T-helper 9 cell (primary cell): Measurements from ENCODE around the gene SLC2A9.
"Not testable (repeated sequence)": the region's sequence is repeated elsewhere in the genome, so short reads cannot be mapped to it uniquely, and the experiment has no call there.

Experiments used
- DNase-seq: peaks from one replicate; pipeline ENCODE4 v3.0.0-alpha.2; 2020

SLC2A9 gene

GRCh38 chr4:9994246-9994847 is 26.9 kb downstream of the SLC2A9 start:
- DNase-seq: no peak

- DNase-seq: no peak
Measured at GRCh38 chr4:9989918-9990635, 31.2 kb downstream of the SLC2A9 start.

- no peak for DNase-seq
Measured at GRCh38 chr4:9988933-9989332, 32.4 kb downstream of the SLC2A9 start.

- no peak for DNase-seq
Measured at GRCh38 chr4:9988363-9988749, 32.9 kb downstream of the SLC2A9 start.

GRCh38 chr4:9987749-9988362 is 33.4 kb downstream of the SLC2A9 start:
- DNase-seq: no peak

- no peak for DNase-seq
Measured at GRCh38 chr4:9984621-9985020, 36.7 kb downstream of the SLC2A9 start.

- no peak for DNase-seq
Measured at GRCh38 chr4:9983211-9983610, 38.1 kb downstream of the SLC2A9 start.

GRCh38 chr4:9981899-9982298 is 39.4 kb downstream of the SLC2A9 start:
- not testable (repeated sequence) for DNase-seq

GRCh38 chr4:9980898-9981297 is 40.4 kb downstream of the SLC2A9 start:
- DNase-seq: no peak

- DNase-seq: no peak
Measured at GRCh38 chr4:9979101-9979701, 42.1 kb downstream of the SLC2A9 start.

- no peak for DNase-seq
Measured at GRCh38 chr4:9977518-9978031, 43.7 kb downstream of the SLC2A9 start.

GRCh38 chr4:9976781-9977180 is 44.5 kb downstream of the SLC2A9 start:
- no peak for DNase-seq

GRCh38 chr4:9976293-9976692 is 45.0 kb downstream of the SLC2A9 start:
- DNase-seq: no peak

GRCh38 chr4:9971711-9972110 is 49.6 kb downstream of the SLC2A9 start:
- no peak for DNase-seq

- no peak for DNase-seq
Measured at GRCh38 chr4:9970399-9971011, 50.8 kb downstream of the SLC2A9 start.

GRCh38 chr4:9969526-9970398 is 51.5 kb downstream of the SLC2A9 start:
- no peak for DNase-seq

- no peak for DNase-seq
Measured at GRCh38 chr4:9968472-9968871, 52.8 kb downstream of the SLC2A9 start.

GRCh38 chr4:9964879-9965278 is 56.4 kb downstream of the SLC2A9 start:
- DNase-seq: no peak

GRCh38 chr4:9963328-9963727 is 58.0 kb downstream of the SLC2A9 start:
- no peak for DNase-seq

- no peak for DNase-seq
Measured at GRCh38 chr4:9962611-9963314, 58.5 kb downstream of the SLC2A9 start.

GRCh38 chr4:9954468-9954867 is 66.8 kb downstream of the SLC2A9 start:
- no peak for DNase-seq

- no peak for DNase-seq
Measured at GRCh38 chr4:9953089-9953488, 68.2 kb downstream of the SLC2A9 start.
